ENCODE results near the gene LRCH1. TPM values are rescaled to one million over a fixed set of nuclear protein-coding genes. Genes with fewer than 3 reads are reported as not detected.

Gene LRCH1
- total and polyA plus RNA-seq, 2 donors from 2014 or later, result 10.2 to 39.0 TPM

GRCh38 chr13:46613409-46614049 is 60.6 kb downstream of the LRCH1 start:
- DNase-seq, result no peak
- H3K9ac ChIP-seq (ENCODE audit: low read length in 3 of 3), result no peak overlapping the region
- H3K27ac ChIP-seq (ENCODE audit: low read depth in 2 of 2, low read length in 2 of 2), result no peak overlapping the region
- no peak overlapping the region for H3K4me3 ChIP-seq (ENCODE audit: low read length in 3 of 3)
- H3K9me3 ChIP-seq (ENCODE audit: control insufficient read depth in 2 of 3, insufficient read depth in 1 of 3, low read length in 3 of 3), result no peaks in the 10 kb centered on the region
- H3K36me3 ChIP-seq (ENCODE audit: control insufficient read depth in 2 of 3, insufficient read depth in 3 of 3, low read length in 3 of 3), result peaks cover 0 to 2% (median 0%) of the 10 kb centered on the region in 3 donors
- H3K4me1 ChIP-seq (ENCODE audit: control insufficient read depth in 2 of 3, insufficient read depth in 2 of 3, low read depth in 1 of 3, low read length in 3 of 3), result peaks cover 14 to 34% (median 21%) of the 10 kb centered on the region in 3 donors
- intact Hi-C loops (cut with DNase I), result no loop called here
- H3K27me3 ChIP-seq (ENCODE audit: control insufficient read depth, insufficient read depth, low read length), result no peaks in the 10 kb centered on the region
- no peak for TF ChIP-seq CTCF (IDR thresholded peaks at IDR 0.05; ENCODE audit: borderline replicate concordance, extremely low read depth, insufficient read depth)
- FAIRE-seq, result no peak

GRCh38 chr13:46614582-46614981 is 61.6 kb downstream of the LRCH1 start:
- no peak for FAIRE-seq
- intact Hi-C loops (cut with DNase I), result no loop called here
- no peak overlapping the region for H3K4me3 ChIP-seq (ENCODE audit: low read length in 3 of 3)
- H3K4me1 ChIP-seq (ENCODE audit: control insufficient read depth in 2 of 3, insufficient read depth in 2 of 3, low read depth in 1 of 3, low read length in 3 of 3), result peaks cover 10 to 34% (median 16%) of the 10 kb centered on the region in 3 donors
- H3K36me3 ChIP-seq (ENCODE audit: control insufficient read depth in 2 of 3, insufficient read depth in 3 of 3, low read length in 3 of 3), result peaks cover 0 to 2% (median 0%) of the 10 kb centered on the region in 3 donors
- no peaks in the 10 kb centered on the region for H3K9me3 ChIP-seq (ENCODE audit: control insufficient read depth in 2 of 3, insufficient read depth in 1 of 3, low read length in 3 of 3)
- no peak for DNase-seq
- H3K9ac ChIP-seq (ENCODE audit: low read length in 3 of 3), result no peak overlapping the region
- H3K27ac ChIP-seq (ENCODE audit: low read depth in 2 of 2, low read length in 2 of 2), result peak overlapping the region in 1 of 2 donors; percentile 25
- H3K27me3 ChIP-seq (ENCODE audit: control insufficient read depth, insufficient read depth, low read length), result no peaks in the 10 kb centered on the region
- no peak for TF ChIP-seq CTCF (IDR thresholded peaks at IDR 0.05; ENCODE audit: borderline replicate concordance, extremely low read depth, insufficient read depth)

- no peak for FAIRE-seq
- peak overlapping the region; percentile 56 to 64 for H3K27ac ChIP-seq (ENCODE audit: low read depth in 2 of 2, low read length in 2 of 2)
These were observed 63.0 kb downstream of the LRCH1 start for GRCh38 chr13:46615888-46616531.

More at GRCh38 chr13:46615888-46616531, 63.0 kb downstream of the LRCH1 start:
- Histone ChIP-seq H3K4me1 (ENCODE audit: control insufficient read depth in 2 of 3, insufficient read depth in 2 of 3, low read depth in 1 of 3, low read length in 3 of 3) (peaks cover 14 to 49% (median 23%) of the 10 kb centered on the region in 3 donors), H3K9ac (ENCODE audit: low read length in 3 of 3) (peak overlapping the region in 2 of 3 donors; percentile 2 to 7), H3K9me3 (ENCODE audit: control insufficient read depth in 2 of 3, insufficient read depth in 1 of 3, low read length in 3 of 3) (no peaks in the 10 kb centered on the region), H3K36me3 (ENCODE audit: control insufficient read depth in 2 of 3, insufficient read depth in 3 of 3, low read length in 3 of 3) (peaks cover 0 to 2% (median 0%) of the 10 kb centered on the region in 3 donors), H3K27me3 (ENCODE audit: control insufficient read depth, insufficient read depth, low read length) (no peaks in the 10 kb centered on the region), H3K4me3 (ENCODE audit: low read length in 3 of 3) (peak overlapping the region in 2 of 3 donors; percentile 17 to 32)
- intact Hi-C loops (cut with DNase I), result no loop called here
- peak in 2 of 5 donors; percentile 73 to 84 for DNase-seq
- no peak for TF ChIP-seq CTCF (IDR thresholded peaks at IDR 0.05; ENCODE audit: borderline replicate concordance, extremely low read depth, insufficient read depth)

Measured in kidney (tissue), 14 donors.